ENCODE results near the gene DNAJB6.

Gene DNAJB6

DNA sequence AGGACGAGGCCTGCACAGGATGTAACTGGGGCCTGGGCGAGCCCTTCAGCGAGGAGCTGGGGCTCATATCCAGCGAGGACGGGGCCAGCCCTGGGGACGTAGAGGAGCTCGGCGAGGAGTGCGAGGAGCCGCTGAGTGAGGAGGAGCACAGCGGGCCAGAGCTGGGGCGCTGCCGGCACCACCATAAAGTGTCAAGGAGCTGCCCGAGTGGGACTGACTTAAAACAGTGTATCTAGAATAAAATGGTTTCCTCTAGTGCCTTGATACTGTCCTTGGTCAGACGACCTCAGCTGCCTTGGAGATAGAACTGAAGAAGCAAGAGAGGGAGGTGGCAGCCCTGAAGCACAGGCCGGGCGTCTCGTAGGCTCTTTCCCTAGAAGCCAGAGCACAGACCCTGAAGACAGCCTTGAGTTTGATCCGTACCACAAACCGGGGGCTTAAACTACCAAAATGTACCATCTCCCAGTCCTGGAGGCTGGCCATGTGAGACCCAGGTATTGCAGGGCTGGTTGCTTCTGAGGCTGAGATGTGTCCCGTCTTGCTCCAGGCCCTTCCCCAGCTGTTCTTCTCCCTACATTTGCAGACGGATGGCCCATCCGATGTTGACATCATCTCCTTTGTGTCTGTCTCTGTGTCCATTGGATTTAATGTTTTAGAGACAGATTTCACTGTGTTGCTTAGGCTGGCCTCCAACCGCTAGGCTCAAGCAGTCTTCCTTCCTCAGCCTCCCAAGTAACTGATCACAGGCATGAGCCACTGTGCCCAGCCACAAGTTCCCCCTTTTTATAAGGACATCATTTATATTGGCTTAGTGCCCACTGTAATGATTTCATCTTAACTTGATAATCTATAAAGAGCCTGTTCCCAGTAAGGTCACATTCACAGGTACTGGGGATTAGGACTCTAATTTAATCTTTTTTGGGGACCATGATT lies 35.8 kb downstream of the DNAJB6 start:
- TF ChIP-seq, protein P1, sequence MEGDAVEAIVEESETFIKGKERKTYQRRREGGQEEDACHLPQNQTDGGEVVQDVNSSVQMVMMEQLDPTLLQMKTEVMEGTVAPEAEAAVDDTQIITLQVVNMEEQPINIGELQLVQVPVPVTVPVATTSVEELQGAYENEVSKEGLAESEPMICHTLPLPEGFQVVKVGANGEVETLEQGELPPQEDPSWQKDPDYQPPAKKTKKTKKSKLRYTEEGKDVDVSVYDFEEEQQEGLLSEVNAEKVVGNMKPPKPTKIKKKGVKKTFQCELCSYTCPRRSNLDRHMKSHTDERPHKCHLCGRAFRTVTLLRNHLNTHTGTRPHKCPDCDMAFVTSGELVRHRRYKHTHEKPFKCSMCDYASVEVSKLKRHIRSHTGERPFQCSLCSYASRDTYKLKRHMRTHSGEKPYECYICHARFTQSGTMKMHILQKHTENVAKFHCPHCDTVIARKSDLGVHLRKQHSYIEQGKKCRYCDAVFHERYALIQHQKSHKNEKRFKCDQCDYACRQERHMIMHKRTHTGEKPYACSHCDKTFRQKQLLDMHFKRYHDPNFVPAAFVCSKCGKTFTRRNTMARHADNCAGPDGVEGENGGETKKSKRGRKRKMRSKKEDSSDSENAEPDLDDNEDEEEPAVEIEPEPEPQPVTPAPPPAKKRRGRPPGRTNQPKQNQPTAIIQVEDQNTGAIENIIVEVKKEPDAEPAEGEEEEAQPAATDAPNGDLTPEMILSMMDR (IDR thresholded peaks at IDR 0.05; ENCODE audit: low read depth, low read length) = no peak
- in situ Hi-C loops (cut with HindIII; ENCODE audit: low sequenced_read_pairs) = no loop called here
- H3K4me3 ChIP-seq (ENCODE audit: low read depth, low read length) = no peak overlapping the region
- no peak for DNase-seq (ENCODE audit: low read depth, low spot score)

DNA sequence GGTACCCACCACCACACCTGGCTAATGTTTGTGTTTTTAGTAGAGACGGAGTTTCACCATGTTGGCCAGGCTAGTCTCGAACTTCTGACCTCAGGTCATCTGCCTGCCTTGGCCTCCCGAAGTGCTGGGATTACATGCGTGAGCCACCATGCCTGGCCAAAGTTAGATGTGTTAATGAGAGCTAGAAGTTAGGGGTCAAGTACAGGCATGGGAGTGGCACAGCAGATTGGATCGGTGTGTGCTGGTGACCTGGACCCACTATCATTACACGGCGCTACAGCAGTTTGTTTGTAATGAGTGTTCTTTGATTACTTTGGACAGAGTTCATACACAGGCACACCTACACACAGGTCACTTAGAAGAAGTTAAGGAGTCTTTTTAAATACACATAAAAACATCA lies 36.7 kb downstream of the DNAJB6 start:
- in situ Hi-C loops (cut with HindIII; ENCODE audit: low sequenced_read_pairs) = no loop called here
- H3K4me3 ChIP-seq (ENCODE audit: low read depth, low read length) = no peak overlapping the region
- TF ChIP-seq, protein P1 (IDR thresholded peaks at IDR 0.05; ENCODE audit: low read depth, low read length) = no peak
- no peak for DNase-seq (ENCODE audit: low read depth, low spot score)

DNA sequence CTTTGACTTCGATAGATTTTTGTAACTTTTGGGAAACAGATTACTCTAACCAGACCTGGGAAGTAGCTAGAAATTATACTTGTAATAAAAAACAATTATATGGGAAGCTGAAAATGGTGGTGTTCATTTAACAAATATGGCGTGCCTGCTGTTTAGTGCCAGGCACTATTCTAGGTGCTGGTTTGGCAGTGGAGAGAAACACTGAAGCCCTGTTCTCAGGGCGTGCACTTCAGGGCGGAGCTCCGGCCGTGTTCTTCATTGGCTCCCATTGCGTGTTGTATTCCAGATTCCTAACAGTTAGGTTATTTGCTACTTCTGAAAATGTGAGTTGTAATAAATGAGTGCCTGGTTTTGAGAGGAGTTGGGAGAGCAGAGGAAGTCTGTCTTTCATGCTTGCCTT lies 38.6 kb downstream of the DNAJB6 start:
- no peak for DNase-seq (ENCODE audit: low read depth, low spot score)
- TF ChIP-seq, protein P1 (IDR thresholded peaks at IDR 0.05; ENCODE audit: low read depth, low read length) = no peak
- H3K4me3 ChIP-seq (ENCODE audit: low read depth, low read length) = no peak overlapping the region
- in situ Hi-C loops (cut with HindIII; ENCODE audit: low sequenced_read_pairs) = no loop called here

GRCh38 chr7:157377436-157378124 lies 40.8 kb downstream of the DNAJB6 start:
- no peak overlapping the region for H3K4me3 ChIP-seq (ENCODE audit: low read depth, low read length)
- TF ChIP-seq, protein P1 (IDR thresholded peaks at IDR 0.05; ENCODE audit: low read depth, low read length) = no peak
- in situ Hi-C loops (cut with HindIII; ENCODE audit: low sequenced_read_pairs) = no loop called here
- no peak for DNase-seq (ENCODE audit: low read depth, low spot score)

DNA sequence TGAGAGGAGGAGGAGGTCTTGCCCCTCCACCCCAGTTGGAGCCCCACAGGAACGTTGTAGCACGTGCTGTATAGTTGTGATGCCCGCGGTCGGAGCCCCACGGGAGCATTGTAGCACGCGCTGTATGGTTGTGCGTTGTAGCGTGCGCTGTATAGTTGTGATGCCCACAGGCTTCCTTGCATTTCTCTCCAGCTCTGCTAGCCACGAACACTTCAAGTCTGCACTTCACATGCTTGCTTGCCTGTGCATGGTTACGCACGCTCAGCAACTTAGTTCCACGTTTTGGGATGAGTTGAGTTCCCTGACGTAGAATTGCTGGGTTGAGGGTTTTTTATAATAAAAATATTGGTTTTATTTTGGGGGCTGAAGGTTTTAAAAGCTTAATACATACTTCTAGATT lies 41.6 kb downstream of the DNAJB6 start:
- no peak for DNase-seq (ENCODE audit: low read depth, low spot score)
- TF ChIP-seq, protein P1 (IDR thresholded peaks at IDR 0.05; ENCODE audit: low read depth, low read length) = no peak
- in situ Hi-C loops (cut with HindIII; ENCODE audit: low sequenced_read_pairs) = no loop called here
- no peak overlapping the region for H3K4me3 ChIP-seq (ENCODE audit: low read depth, low read length)

DNA sequence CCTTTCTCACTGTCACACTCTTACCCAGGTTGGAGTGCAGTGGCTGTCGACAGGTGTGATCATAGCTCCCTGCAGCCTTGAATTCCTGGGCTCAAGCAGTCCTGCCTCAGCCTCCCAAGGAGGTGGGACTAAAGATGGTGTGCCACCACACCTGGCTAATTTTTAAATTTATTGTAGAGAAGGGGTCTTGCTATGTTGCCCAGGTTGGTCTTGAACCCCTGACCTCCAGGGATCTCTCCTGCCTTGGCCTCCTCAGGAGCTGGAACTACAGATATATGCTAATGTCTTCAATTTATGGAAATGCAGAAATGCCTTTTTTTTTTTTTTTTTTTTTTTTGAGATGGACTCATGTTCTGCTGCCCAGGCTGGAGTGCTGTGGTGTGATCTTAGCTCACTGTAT lies 42.7 kb downstream of the DNAJB6 start:
- DNase-seq (ENCODE audit: low read depth, low spot score) = no peak
- TF ChIP-seq, protein P1 (IDR thresholded peaks at IDR 0.05; ENCODE audit: low read depth, low read length) = no peak
- no peak overlapping the region for H3K4me3 ChIP-seq (ENCODE audit: low read depth, low read length)
- in situ Hi-C loops (cut with HindIII; ENCODE audit: low sequenced_read_pairs) = no loop called here
